DND-41 (cell line): Measurements from ENCODE around the gene DYSF.

Source experiments
- EZH2 ChIP-seq: IDR thresholded peaks from 3 replicates; pipeline ENCODE4 v1.6.1; 2012; ENCODE audit warnings: borderline replicate concordance, low read depth, mild to moderate bottlenecking, moderate library complexity, low read length, inconsistent platforms; ENCODE audit not compliant: severe bottlenecking
- TF ChIP-seq, protein P1 (sequence below): IDR thresholded peaks from 2 replicates; pipeline ENCODE4 v1.5.1; 2012; ENCODE audit warnings: borderline replicate concordance, low read length, moderate library complexity, mild to moderate bottlenecking; ENCODE audit not compliant: poor library complexity, severe bottlenecking; ENCODE audit errors: extremely low read depth

GRCh38 chr2:71554028-71554705 is 100.8 kb downstream of the DYSF start:
- TF ChIP-seq, protein P1, sequence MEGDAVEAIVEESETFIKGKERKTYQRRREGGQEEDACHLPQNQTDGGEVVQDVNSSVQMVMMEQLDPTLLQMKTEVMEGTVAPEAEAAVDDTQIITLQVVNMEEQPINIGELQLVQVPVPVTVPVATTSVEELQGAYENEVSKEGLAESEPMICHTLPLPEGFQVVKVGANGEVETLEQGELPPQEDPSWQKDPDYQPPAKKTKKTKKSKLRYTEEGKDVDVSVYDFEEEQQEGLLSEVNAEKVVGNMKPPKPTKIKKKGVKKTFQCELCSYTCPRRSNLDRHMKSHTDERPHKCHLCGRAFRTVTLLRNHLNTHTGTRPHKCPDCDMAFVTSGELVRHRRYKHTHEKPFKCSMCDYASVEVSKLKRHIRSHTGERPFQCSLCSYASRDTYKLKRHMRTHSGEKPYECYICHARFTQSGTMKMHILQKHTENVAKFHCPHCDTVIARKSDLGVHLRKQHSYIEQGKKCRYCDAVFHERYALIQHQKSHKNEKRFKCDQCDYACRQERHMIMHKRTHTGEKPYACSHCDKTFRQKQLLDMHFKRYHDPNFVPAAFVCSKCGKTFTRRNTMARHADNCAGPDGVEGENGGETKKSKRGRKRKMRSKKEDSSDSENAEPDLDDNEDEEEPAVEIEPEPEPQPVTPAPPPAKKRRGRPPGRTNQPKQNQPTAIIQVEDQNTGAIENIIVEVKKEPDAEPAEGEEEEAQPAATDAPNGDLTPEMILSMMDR: no peak
- TF ChIP-seq EZH2: no peak
